Activated naive CD8-positive, alpha-beta T cell (primary cell): ENCODE measurements around the gene SPINK14.

Experiments
- H3K27ac Mint-ChIP-seq: one replicate; pipeline ENCODE4 v1.8.0; 2021; ENCODE audit warnings: mixed read lengths
- H3K27me3 Mint-ChIP-seq: one replicate; pipeline ENCODE4 v1.8.0; 2021; ENCODE audit warnings: mixed read lengths
- H3K36me3 Mint-ChIP-seq: one replicate; pipeline ENCODE4 v1.8.0; 2021; ENCODE audit warnings: mixed read lengths
- H3K4me1 Mint-ChIP-seq: one replicate; pipeline ENCODE4 v1.8.0; 2021; ENCODE audit warnings: low read depth, mixed read lengths
- H3K4me3 Mint-ChIP-seq: one replicate; pipeline ENCODE4 v1.8.0; 2021; ENCODE audit warnings: mild to moderate bottlenecking, mixed read lengths
- H3K9me3 Mint-ChIP-seq: one replicate; pipeline ENCODE4 v1.8.0; 2021; ENCODE audit warnings: low read depth, mixed read lengths

The SPINK14 gene, protein sequence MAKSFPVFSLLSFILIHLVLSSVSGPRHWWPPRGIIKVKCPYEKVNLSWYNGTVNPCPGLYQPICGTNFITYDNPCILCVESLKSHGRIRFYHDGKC

DNA sequence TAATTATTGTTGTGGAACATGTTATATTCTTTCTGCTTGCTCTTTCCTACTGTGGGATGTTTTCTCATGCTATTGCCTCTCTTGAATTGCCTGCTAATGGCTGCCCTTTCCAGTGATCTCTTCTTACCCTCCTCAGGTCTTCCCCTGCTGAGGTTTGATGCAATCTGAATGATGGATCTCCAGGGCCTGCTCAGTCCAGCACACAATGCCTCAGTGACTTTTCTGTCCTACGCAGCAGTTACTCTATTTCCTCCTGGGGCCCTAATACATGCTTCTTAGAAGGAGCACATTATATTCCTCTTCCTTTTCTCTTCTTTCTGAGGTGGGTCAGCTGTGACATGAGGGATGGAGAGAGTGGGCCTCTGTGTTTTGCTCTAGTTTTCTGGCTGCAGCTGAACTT lies at the start of gene SPINK14:
SPINK14 (plus strand) TSS at position 301 of the 400 bp plus-strand sequence. CDS start 1,187 bp downstream, outside the sequence.
- no peak within 1 kb of the TSS for H3K27ac Mint-ChIP-seq
- no peaks in the 10 kb centered on the region for H3K9me3 Mint-ChIP-seq
- H3K4me3 Mint-ChIP-seq = no peak within 1 kb of the TSS
- peaks cover 2% of the 10 kb centered on the region for H3K27me3 Mint-ChIP-seq
- H3K4me1 Mint-ChIP-seq = no peaks in the 10 kb centered on the region
- H3K36me3 Mint-ChIP-seq = no peaks in the 10 kb centered on the region

DNA sequence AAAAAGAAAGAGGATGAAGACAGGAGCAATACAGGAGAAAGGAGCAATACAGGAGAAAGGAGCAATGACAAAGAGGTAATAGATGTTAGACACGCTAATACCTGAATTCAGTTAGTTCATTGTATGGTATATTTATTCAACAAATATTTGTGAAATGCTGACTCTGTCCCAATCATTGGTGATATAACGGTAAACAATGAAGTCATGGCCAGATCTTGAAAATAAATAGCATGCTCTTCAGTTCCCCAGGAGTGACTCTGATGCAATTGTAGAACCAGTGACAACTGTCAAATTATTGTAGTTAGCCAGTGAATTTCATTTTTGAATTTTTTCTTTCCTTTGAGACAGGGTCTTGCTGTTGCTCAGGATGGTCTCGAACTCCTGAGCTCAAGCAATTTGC lies 48.0 kb upstream of the SPINK14 start:
- Mint-ChIP-seq H3K4me1 (no peaks in the 10 kb centered on the region), H3K36me3 (no peaks in the 10 kb centered on the region), H3K27ac (no peak overlapping the region), H3K27me3 (peaks cover 5% of the 10 kb centered on the region), H3K9me3 (peaks cover 2% of the 10 kb centered on the region), H3K4me3 (no peak overlapping the region)

DNA sequence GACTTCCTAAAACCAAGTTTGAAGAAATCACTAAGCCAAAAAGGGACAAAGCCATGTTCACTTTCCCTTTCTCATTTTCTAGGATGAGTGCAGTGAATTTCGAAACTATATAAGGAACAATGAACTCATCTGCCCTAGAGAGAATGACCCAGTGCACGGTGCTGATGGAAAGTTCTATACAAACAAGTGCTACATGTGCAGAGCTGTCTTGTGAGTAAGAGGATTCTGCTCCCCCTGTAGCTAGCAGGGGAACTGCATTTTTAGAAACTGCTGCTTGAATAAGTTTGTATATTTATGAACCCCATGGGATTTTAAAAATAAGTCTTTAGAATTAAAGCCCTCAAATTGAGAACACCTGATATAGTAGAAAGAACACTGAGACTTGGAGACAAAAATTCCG lies 42.7 kb upstream of the SPINK14 start:
- H3K4me3 Mint-ChIP-seq = no peak overlapping the region
- peaks cover 6% of the 10 kb centered on the region for H3K9me3 Mint-ChIP-seq
- H3K27ac Mint-ChIP-seq = no peak overlapping the region
- H3K27me3 Mint-ChIP-seq = no peaks in the 10 kb centered on the region
- no peaks in the 10 kb centered on the region for H3K4me1 Mint-ChIP-seq
- no peaks in the 10 kb centered on the region for H3K36me3 Mint-ChIP-seq

DNA sequence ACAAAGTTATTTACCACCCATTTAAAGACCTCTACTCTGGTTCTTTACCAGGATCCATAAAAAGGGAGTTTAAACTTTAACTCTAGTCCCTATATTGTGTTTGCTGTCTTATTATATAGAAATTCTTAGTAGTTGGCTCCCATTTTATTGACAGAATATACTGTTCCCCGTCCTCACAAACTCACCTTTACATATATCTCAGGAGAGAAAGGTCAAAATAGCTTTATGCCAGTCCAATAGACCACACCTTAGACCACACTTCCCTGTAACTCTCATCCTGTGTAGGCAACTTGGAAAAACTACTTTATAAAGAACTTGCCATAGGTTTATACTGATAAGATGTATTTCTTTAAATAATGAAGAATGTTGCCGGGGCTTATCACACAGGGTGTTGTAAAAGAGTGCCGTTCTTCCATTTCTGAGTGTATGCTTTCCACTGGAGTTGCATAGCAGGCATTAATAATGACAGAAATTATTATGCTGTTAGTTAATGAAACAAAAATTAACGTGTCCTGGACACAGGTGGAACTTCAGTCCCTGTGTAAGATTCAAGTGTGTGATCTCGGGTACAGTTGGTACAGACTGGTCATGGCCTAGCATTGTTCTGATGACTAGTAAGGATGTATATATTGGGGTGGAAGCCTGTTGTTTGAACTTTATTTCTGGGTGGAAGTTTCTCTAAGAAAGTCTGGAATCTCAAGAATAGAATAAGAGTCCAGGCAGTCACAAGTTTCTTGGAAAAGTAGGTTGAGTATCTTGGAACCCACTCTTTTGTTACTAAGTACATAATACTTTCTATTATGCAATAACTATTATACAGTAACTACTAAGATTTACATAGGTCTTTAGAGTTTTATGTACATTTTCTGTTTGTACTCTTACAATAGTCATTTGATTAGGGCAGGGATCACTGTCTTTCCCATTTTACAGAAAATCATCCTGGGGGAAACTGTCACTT lies 33.0 kb upstream of the SPINK14 start:
- H3K36me3 Mint-ChIP-seq = no peaks in the 10 kb centered on the region
- peaks cover 1% of the 10 kb centered on the region for H3K27me3 Mint-ChIP-seq
- H3K4me3 Mint-ChIP-seq = no peak overlapping the region
- no peaks in the 10 kb centered on the region for H3K9me3 Mint-ChIP-seq
- H3K27ac Mint-ChIP-seq = no peak overlapping the region
- no peaks in the 10 kb centered on the region for H3K4me1 Mint-ChIP-seq

DNA sequence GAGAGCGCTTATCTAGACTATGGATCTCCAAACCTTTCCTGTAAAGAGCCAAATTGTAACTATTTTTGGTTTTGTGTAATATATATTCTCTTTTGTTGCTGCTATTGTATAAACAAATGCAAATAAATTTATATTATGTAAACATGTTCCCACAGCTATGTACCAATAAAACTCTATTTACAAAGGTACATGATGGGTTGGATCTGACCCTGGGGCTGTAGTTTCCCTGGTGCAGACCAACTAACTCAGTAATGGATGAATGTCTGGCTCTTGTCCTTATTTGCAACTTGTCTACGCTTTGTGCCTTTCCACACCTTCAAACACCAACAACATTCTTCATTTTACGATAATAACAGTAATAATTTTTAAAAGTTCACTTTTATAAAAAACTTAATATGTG lies 27.5 kb upstream of the SPINK14 start:
- no peaks in the 10 kb centered on the region for H3K4me1 Mint-ChIP-seq
- H3K27ac Mint-ChIP-seq = no peak overlapping the region
- H3K9me3 Mint-ChIP-seq = no peaks in the 10 kb centered on the region
- no peaks in the 10 kb centered on the region for H3K36me3 Mint-ChIP-seq
- H3K4me3 Mint-ChIP-seq = no peak overlapping the region
- peaks cover 2% of the 10 kb centered on the region for H3K27me3 Mint-ChIP-seq

DNA sequence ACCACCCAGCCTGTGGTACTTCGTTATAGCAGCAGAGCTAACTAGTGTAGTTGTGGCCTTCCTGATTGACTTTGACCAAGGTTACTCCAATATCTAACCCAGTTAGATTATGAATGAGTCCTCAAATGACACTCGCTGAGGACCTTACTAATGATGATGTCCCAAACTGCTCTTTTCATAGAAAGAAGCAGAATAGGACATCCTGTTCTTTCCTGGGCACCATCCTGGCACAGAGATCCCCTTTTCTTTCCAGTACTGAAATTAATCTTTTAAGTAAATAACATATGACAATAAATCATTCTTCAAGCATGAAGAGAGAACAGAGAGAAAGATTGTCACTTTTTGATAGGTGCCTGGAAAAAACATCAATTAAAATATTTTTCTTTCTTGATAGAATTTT lies 26.7 kb upstream of the SPINK14 start:
- Mint-ChIP-seq H3K4me3 (no peak overlapping the region), H3K4me1 (no peaks in the 10 kb centered on the region), H3K9me3 (no peaks in the 10 kb centered on the region), H3K27me3 (peaks cover 6% of the 10 kb centered on the region), H3K27ac (no peak overlapping the region), H3K36me3 (no peaks in the 10 kb centered on the region)

DNA sequence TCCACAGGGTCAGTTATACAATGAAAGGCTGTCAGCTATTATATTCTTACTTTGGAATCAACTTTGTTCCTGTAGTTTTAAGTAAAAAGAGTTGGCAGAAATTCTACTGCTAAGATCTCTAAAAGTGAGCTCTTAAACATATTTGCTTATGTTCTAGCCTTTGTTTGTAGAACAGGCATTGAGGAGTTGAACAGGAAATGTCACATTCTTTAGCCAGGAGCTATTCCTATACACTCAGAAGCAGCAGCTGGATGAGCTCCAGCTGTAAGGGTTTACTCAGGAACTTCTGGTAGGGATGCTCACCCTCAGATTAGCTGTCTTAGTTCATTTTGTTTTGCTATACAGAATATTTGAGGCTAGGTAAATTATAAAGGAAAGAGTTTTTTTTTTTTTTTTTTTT lies 22.4 kb upstream of the SPINK14 start:
- Mint-ChIP-seq H3K36me3 (no peaks in the 10 kb centered on the region), H3K27me3 (peaks cover 8% of the 10 kb centered on the region), H3K9me3 (no peaks in the 10 kb centered on the region), H3K4me3 (no peak overlapping the region), H3K4me1 (no peaks in the 10 kb centered on the region), H3K27ac (no peak overlapping the region)

DNA sequence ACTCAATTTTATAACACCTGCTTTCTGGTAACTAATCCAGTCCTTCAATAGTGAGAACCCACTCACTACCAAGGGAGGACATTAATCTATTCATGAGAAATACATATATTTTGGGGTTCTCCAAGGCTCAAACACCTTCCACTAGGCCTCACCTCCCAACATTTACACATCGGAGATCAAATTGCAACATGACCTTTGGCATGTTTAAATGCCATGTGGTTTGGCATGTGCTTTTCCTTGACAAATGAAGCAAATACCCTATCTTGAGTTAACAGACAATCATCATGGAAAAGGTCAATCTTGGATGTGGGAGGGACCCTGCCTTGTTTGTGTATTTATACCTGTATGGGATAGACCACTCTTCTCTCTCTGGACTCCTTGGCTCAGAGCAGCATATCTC lies 21.9 kb upstream of the SPINK14 start:
- Mint-ChIP-seq H3K4me3 (no peak overlapping the region), H3K4me1 (no peaks in the 10 kb centered on the region), H3K36me3 (no peaks in the 10 kb centered on the region), H3K9me3 (no peaks in the 10 kb centered on the region), H3K27me3 (peaks cover 8% of the 10 kb centered on the region), H3K27ac (no peak overlapping the region)

DNA sequence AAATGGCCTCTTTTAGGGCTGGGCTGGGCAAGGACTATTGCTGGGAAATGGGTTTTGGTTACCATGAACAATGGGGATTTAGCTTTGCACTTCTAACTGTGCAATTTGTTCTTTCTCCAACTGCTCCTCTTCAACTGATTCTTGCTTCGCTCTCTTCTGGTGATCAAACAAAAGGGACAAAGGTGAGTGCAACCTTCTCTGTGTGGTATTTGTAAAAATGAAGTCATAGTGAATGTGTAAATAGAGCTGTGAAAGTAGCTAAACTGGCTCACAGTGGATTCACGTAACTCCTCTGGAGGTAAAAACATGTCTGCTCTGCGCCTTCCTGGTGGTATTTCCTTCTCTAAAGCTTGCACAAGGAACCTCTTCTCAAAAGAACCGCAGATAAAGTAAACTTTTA lies 20.9 kb upstream of the SPINK14 start:
- Mint-ChIP-seq H3K36me3 (no peaks in the 10 kb centered on the region), H3K4me3 (no peak overlapping the region), H3K27me3 (peaks cover 8% of the 10 kb centered on the region)

DNA sequence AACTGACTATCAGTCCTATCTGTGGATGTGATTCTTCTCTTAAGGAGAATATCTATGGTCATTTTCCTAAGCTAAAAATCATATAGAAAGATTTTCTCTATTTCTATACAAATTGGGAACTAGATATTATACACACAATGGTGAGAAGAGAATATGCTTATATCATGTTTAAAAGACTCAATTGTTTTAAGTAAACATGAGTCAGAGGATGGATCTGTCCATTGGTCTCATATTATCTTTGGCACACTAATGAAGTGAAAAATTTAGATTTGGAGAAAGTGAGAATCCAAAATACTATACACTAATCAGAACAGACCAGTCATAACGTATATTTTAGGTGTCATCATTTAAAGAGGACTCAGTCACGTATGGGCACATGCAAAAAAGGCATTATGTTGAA lies 16.5 kb upstream of the SPINK14 start:
- H3K27ac Mint-ChIP-seq = no peak overlapping the region
- peaks cover 5% of the 10 kb centered on the region for H3K9me3 Mint-ChIP-seq
- H3K36me3 Mint-ChIP-seq = no peaks in the 10 kb centered on the region
- H3K4me1 Mint-ChIP-seq = no peaks in the 10 kb centered on the region
- peaks cover 3% of the 10 kb centered on the region for H3K27me3 Mint-ChIP-seq
- H3K4me3 Mint-ChIP-seq = no peak overlapping the region

More for the DNA sequence above, 20.9 kb upstream of the SPINK14 start:
- Mint-ChIP-seq H3K9me3 (no peaks in the 10 kb centered on the region), H3K4me1 (no peaks in the 10 kb centered on the region), H3K27ac (no peak overlapping the region)

DNA sequence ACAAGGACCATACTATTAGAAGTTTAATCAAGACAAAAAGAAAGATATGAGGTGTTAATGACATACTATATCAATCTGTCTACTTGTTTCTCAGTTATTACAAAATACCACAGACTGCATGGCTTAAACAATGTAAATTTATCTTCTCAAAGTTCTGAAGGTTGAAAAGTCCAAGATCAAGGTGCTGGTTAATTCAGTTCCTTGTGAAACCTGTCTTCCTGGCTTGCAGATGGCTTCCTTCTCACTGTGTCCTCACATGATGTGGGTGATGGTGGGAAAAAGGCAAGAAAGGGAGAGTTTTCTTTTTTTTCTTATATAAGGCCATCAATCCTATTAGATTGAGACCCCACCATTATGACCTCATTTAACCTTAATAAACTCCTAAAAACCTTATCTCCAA lies 15.6 kb upstream of the SPINK14 start:
- Mint-ChIP-seq H3K4me1 (no peaks in the 10 kb centered on the region), H3K36me3 (no peaks in the 10 kb centered on the region), H3K27me3 (no peaks in the 10 kb centered on the region), H3K4me3 (no peak overlapping the region), H3K9me3 (peaks cover 5% of the 10 kb centered on the region), H3K27ac (no peak overlapping the region)

DNA sequence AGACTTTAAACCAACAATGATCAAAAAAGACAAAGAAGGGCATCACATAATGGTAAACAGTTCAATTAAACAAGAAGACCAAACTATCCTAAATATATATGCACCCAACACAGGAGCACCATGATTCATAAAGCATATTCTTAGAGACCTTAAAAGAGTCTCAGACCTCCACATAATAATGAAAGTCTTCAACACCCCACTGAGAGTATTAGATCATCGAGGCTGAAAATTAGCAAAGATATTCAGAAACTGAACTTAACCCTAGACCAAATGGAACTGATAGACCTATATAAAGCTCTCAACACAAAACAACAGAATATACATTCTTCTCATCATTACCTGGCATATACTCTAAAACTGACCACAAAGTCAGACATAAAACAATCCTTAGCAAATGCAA lies 11.7 kb upstream of the SPINK14 start:
- no peaks in the 10 kb centered on the region for H3K36me3 Mint-ChIP-seq
- H3K4me1 Mint-ChIP-seq = no peaks in the 10 kb centered on the region
- no peak overlapping the region for H3K4me3 Mint-ChIP-seq
- H3K27me3 Mint-ChIP-seq = no peaks in the 10 kb centered on the region
- no peak overlapping the region for H3K27ac Mint-ChIP-seq
- peaks cover 5% of the 10 kb centered on the region for H3K9me3 Mint-ChIP-seq

DNA sequence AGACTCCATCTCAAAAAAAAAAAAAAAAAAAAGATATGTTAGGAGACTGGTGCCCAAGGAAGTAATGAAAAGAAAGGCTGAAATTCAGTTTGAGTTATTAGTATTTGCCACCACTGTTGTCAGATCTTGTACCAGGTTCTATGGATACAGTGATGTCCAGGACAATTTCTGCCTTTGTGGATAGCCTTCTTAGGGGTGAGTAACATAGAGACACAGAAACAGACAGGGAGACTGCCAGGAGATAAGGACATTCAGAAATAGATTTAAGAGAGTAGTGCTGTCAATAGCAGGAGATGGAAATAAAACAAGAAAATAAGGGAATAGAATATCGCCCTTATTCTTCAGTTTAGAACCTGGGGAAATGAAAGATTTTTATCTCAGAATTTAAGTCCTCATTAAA lies 6.3 kb upstream of the SPINK14 start:
- no peak overlapping the region for H3K4me3 Mint-ChIP-seq
- no peaks in the 10 kb centered on the region for H3K36me3 Mint-ChIP-seq
- H3K4me1 Mint-ChIP-seq = no peaks in the 10 kb centered on the region
- H3K9me3 Mint-ChIP-seq = no peaks in the 10 kb centered on the region
- H3K27ac Mint-ChIP-seq = no peak overlapping the region
- no peaks in the 10 kb centered on the region for H3K27me3 Mint-ChIP-seq

DNA sequence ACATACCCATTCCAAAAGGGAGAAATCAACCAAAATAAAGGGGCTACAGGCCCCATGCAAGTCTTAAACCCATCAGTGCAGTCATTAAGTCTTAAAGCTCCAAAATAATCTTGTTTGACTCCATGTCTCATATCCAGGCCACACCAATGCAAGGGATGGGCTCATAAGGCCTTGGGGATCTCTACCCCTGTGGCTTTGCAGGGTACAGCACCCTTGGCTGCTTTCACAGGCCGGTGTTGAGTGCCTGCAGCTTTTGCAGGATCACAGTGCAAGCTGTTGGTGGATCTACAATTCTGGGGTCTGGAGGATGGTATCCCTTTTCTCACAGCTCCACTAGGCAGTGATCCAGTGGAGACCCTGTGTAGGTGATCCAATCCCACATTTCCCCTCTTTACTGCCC lies 5.0 kb upstream of the SPINK14 start:
- Mint-ChIP-seq H3K4me1 (no peaks in the 10 kb centered on the region), H3K9me3 (no peaks in the 10 kb centered on the region), H3K36me3 (no peaks in the 10 kb centered on the region), H3K4me3 (no peak overlapping the region), H3K27ac (no peak overlapping the region), H3K27me3 (no peaks in the 10 kb centered on the region)

DNA sequence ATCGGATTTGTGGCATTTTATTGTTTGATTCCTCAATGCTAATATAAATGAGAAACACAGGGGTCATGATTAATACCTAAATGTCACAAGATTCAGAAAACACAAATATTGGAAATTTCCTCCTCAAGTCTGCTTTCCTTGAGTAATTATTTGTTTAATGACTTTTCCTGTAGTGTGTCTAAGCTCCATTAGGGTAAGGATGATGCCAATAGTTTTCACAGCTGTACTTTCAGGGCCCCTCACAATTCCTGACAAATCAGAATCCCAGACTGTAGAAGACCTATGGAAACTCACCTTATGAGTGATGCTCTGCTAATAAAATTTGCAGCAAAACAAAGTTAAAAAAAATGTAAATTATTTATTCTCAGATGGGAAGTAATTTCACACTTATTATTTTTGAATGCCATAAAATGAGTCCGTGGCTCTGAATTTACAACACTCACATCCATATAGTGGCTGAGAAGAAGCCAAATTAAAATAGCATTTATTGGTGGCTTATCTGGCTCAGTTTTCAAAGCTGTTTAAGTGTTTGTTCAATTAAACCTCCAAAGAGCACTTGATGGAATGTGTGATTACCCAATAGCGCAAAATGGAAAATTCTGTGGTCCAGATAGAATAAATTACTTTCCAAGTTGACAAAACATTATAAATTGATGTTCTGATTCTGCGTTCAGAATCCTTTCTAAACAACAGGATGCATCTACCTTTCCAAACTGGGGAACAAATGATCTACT lies 1.6 kb upstream of the SPINK14 start:
- no peak overlapping the region for H3K4me3 Mint-ChIP-seq
- H3K27me3 Mint-ChIP-seq = peaks cover 2% of the 10 kb centered on the region
- no peaks in the 10 kb centered on the region for H3K4me1 Mint-ChIP-seq
- no peak overlapping the region for H3K27ac Mint-ChIP-seq
- no peaks in the 10 kb centered on the region for H3K9me3 Mint-ChIP-seq
- no peaks in the 10 kb centered on the region for H3K36me3 Mint-ChIP-seq
